NCI-H2171 treated with DMSO at 0.1 percent for 48 hours (cell line): ENCODE results near the gene HSPB8.
"Not testable (repeated sequence)": the region's sequence is repeated elsewhere in the genome, so short reads cannot be mapped to it uniquely, and the experiment has no call there.

Experiments used
- DNase-seq: peaks from one replicate; lab custom pipeline; 2025; lab: John Stamatoyannopoulos, UW

The HSPB8 gene

GRCh38 chr12:119206348-119207062, 27.8 kb downstream of the HSPB8 start:
- no peak for DNase-seq

GRCh38 chr12:119207063-119207560, 28.4 kb downstream of the HSPB8 start:
- DNase-seq = peak; percentile 60

- peak; percentile 39 for DNase-seq
These were observed 29.9 kb downstream of the HSPB8 start for GRCh38 chr12:119208626-119209061.

GRCh38 chr12:119211884-119212283, 33.2 kb downstream of the HSPB8 start:
- no peak for DNase-seq

- no peak for DNase-seq
These were observed 37.4 kb downstream of the HSPB8 start for GRCh38 chr12:119216084-119216483.

- not testable (repeated sequence) for DNase-seq
These were observed 40.1 kb downstream of the HSPB8 start for GRCh38 chr12:119218875-119219274.

GRCh38 chr12:119222222-119222951, 43.7 kb downstream of the HSPB8 start:
- DNase-seq = no peak

GRCh38 chr12:119225454-119225853, 46.7 kb downstream of the HSPB8 start:
- peak; percentile 22 for DNase-seq

GRCh38 chr12:119227292-119227691, 48.6 kb downstream of the HSPB8 start:
- no peak for DNase-seq

- no peak for DNase-seq
These were observed 50.5 kb downstream of the HSPB8 start for GRCh38 chr12:119229205-119229604.

DNA sequence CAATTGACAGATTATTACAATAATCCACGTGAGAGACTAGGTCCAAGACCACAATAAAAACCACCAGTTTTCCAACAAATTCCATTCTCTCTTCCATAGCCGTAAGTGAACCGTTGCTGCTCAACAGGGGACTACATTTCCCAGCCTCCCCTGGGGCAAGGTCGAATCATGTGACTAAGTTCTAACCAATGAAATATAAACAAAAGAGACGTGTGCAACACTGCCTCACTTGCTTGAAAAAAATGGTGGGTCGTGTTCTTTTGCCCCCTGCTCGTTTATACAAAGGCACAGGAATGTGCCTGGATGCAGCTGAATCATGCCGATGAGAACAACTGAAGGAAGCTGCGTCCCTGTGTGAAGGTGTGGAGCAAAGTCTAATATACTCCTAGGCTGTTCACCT, 51.1 kb downstream of the HSPB8 start:
- peak; percentile 94 for DNase-seq

DNA sequence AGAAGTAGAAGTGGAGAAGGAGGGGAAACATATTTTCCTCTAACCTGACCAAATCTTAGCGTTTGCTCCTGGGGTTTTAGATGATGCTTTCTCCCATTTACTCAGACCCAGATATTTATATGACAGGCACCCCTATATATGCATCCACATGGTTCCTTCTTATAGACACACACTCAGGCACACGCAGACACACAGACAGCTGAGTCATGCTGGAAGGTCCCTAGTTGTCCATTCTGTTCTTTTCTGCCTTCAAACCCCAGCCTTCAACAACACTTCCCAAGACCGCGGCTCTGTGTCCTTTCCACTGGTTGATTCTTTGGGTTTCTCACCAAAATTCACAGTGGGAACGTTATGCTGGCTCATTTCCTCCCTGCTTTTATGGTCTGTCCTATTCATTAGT, 52.1 kb downstream of the HSPB8 start:
- no peak for DNase-seq

DNA sequence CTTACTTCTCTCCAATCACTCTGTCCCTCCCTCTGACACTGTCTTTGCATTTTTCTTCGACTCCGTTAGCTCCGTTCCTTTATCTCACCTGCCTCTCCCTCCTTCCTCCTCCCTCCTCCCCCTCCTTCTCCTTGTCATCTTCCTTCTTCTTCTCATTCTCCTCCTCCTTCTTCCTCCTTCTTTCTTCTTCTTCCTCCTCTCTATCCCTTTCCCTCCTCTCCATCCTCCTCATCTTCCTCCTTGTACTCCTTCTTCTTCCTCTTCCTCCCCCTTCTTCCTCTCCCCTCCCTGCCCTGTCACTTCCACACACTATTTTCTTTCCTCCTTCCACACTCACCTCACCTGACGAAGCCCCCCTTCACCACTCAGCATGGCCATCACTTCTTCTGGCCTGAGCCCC, 53.0 kb downstream of the HSPB8 start:
- DNase-seq = no peak

GRCh38 chr12:119235197-119235751, 56.5 kb downstream of the HSPB8 start:
- DNase-seq = no peak

DNA sequence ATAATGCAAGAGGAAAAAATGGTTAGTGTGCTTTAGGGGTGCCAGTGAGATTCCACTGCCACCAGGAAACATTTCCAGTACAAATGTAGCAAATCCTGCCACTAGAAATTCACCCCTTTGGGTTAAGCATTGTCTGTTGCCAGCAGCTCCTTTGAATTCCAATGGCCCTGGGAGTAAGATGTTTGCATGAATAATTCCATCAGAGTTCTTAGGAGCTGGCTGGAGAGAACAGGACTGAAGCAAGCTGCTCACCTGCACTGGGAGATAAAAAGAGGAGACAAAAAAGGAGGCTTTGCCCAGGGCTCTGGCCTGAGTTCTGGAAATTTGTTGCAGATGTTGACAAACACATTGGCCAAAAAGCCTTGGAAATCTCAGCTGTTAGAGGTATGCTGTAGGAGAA, 57.6 kb downstream of the HSPB8 start:
- no peak for DNase-seq

GRCh38 chr12:119239040-119239439, 60.3 kb downstream of the HSPB8 start:
- DNase-seq = peak; percentile 68

GRCh38 chr12:119241049-119241448, 62.3 kb downstream of the HSPB8 start:
- DNase-seq = no peak

- no peak for DNase-seq
These were observed 62.9 kb downstream of the HSPB8 start for GRCh38 chr12:119241580-119242169.
